ENCODE measurements around the gene GLI3.
"Not testable (repeated sequence)": the region's sequence is repeated elsewhere in the genome, so short reads cannot be mapped to it uniquely, and the experiment has no call there.

The GLI3 gene

GRCh38 chr7:42211938-42212337, 25.1 kb downstream of the GLI3 start:
- no peaks in the 10 kb centered on the region for H3K4me1 ChIP-seq

GRCh38 chr7:42210779-42211178, 26.2 kb downstream of the GLI3 start:
- no peak for TF ChIP-seq Cebpa-rat (IDR thresholded peaks at IDR 0.05)
- H3K9ac ChIP-seq: no peak overlapping the region
- no peaks in the 10 kb centered on the region for H3K4me1 ChIP-seq

More at GRCh38 chr7:42211938-42212337, 25.1 kb downstream of the GLI3 start:
- H3K27ac ChIP-seq: no peak overlapping the region
- H3K9ac ChIP-seq: no peak overlapping the region
- no peak overlapping the region for H3K4me2 ChIP-seq
- H3K27me3 ChIP-seq: no peaks in the 10 kb centered on the region
- no peak overlapping the region for H3K4me3 ChIP-seq
- TF ChIP-seq Cebpa-rat (IDR thresholded peaks at IDR 0.05): no peak
- H3K9me3 ChIP-seq (replicated peaks in 1 of 11): no peaks in the 10 kb centered on the region
- H3K36me3 ChIP-seq: peaks cover 0 to 19% (median 8%) of the 10 kb centered on the region in 11 experiments; a peak in 8 of 22 replicates
- no peaks in the 10 kb centered on the region for H4K20me1 ChIP-seq

GRCh38 chr7:42210333-42210732, 26.7 kb downstream of the GLI3 start:
- H3K4me3 ChIP-seq: no peak overlapping the region
- no peaks in the 10 kb centered on the region for H3K27me3 ChIP-seq
- TF ChIP-seq Cebpa-rat (IDR thresholded peaks at IDR 0.05): no peak
- H3K27ac ChIP-seq: no peak overlapping the region; a peak in 1 of 22 replicates
- H3K4me2 ChIP-seq: no peak overlapping the region
- H3K4me1 ChIP-seq: no peaks in the 10 kb centered on the region
- H3K36me3 ChIP-seq: peaks cover 0 to 18% (median 6%) of the 10 kb centered on the region in 11 experiments; a peak in 8 of 22 replicates
- H3K9me3 ChIP-seq (replicated peaks in 1 of 11): no peaks in the 10 kb centered on the region
- no peaks in the 10 kb centered on the region for H4K20me1 ChIP-seq
- H3K9ac ChIP-seq: no peak overlapping the region

More at GRCh38 chr7:42210779-42211178, 26.2 kb downstream of the GLI3 start:
- Histone ChIP-seq H3K36me3 (peaks cover 0 to 19% (median 6%) of the 10 kb centered on the region in 11 experiments; a peak in 8 of 22 replicates), H3K4me3 (no peak overlapping the region), H4K20me1 (no peaks in the 10 kb centered on the region), H3K27me3 (no peaks in the 10 kb centered on the region), H3K9me3 (replicated peaks in 1 of 11) (no peaks in the 10 kb centered on the region), H3K4me2 (no peak overlapping the region), H3K27ac (no peak overlapping the region; a peak in 1 of 22 replicates)

- H3K4me1 ChIP-seq; H3K4me3 ChIP-seq; H3K9ac ChIP-seq; H3K27me3 ChIP-seq; H3K27ac ChIP-seq; H3K9me3 ChIP-seq (replicated peaks in 1 of 11); H3K4me2 ChIP-seq; H4K20me1 ChIP-seq: not testable (repeated sequence)
- H3K36me3 ChIP-seq: peaks cover 0 to 16% (median 6%) of the 10 kb centered on the region in 11 experiments; a peak in 9 of 22 replicates
Measured at GRCh38 chr7:42209085-42209484, 27.9 kb downstream of the GLI3 start.

DNA sequence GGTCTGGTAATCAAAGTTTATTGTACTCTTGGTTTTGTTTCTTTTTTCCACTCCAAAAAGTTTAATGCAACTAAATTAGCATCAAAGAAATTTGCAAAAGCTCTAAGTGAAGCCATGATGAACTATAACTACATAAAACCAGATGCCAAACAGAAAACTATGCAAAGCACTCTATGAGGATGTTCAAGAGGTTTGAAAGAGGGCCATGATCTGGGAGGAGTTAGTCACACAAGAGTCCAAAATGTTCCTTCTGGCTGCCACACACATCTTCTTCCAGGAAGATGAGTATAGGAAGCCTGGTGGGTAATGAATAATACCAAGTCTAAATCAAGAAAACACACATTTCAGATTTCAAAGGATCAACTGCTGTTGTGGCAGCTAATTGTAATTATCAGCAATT, 28.4 kb downstream of the GLI3 start:
- peaks cover 0 to 12% (median 6%) of the 10 kb centered on the region in 11 experiments; a peak in 11 of 22 replicates for H3K9me3 ChIP-seq (replicated peaks in 1 of 11)
- no peak overlapping the region for H3K4me3 ChIP-seq
- no peak overlapping the region for H3K9ac ChIP-seq
- no peaks in the 10 kb centered on the region for H3K27me3 ChIP-seq
- peaks cover 0 to 16% (median 6%) of the 10 kb centered on the region in 11 experiments; a peak in 9 of 22 replicates for H3K36me3 ChIP-seq
- no peaks in the 10 kb centered on the region for H4K20me1 ChIP-seq
- no peaks in the 10 kb centered on the region for H3K4me1 ChIP-seq
- no peak overlapping the region for H3K4me2 ChIP-seq
- no peak overlapping the region for H3K27ac ChIP-seq
- no peak for TF ChIP-seq Cebpa-rat (IDR thresholded peaks at IDR 0.05)

DNA sequence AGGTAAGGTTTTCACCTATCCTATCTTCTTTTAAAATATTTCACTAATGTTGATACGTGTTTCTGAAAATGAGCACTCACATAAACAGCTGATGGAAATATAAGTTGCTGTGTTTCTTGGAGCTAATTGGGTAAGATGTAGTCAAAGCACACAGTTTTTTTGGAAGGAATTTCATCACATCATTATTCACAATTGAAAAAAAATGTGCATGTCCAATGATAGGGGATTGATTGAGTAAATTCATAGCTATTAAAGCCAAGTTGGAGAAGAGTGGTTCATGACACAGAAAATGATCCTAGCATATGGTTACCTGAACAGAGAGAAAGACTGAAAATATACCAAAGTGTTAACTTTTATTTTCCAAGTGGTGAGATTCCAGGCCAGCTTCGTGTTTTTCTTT, 29.6 kb downstream of the GLI3 start:
- no peak for TF ChIP-seq Cebpa-rat (IDR thresholded peaks at IDR 0.05)
- Histone ChIP-seq H3K27ac (no peak overlapping the region), H3K4me2 (no peak overlapping the region), H3K36me3 (peaks cover 0 to 8% (median 1%) of the 10 kb centered on the region in 11 experiments; a peak in 8 of 22 replicates), H3K4me1 (no peaks in the 10 kb centered on the region), H3K4me3 (no peak overlapping the region), H4K20me1 (peaks cover 0 to 3% (median 0%) of the 10 kb centered on the region in 11 experiments; a peak in 1 of 22 replicates), H3K9ac (no peak overlapping the region), H3K9me3 (replicated peaks in 1 of 11) (peaks cover 0 to 16% (median 9%) of the 10 kb centered on the region in 11 experiments; a peak in 12 of 22 replicates), H3K27me3 (no peaks in the 10 kb centered on the region)

GRCh38 chr7:42203336-42203735, 33.7 kb downstream of the GLI3 start:
- H3K36me3 ChIP-seq: peaks cover 0 to 7% (median 0%) of the 10 kb centered on the region in 11 experiments; a peak in 3 of 22 replicates
- no peaks in the 10 kb centered on the region for H3K27me3 ChIP-seq

GRCh38 chr7:42202601-42203000, 34.4 kb downstream of the GLI3 start:
- H3K27me3 ChIP-seq: no peaks in the 10 kb centered on the region
- no peak overlapping the region for H3K9ac ChIP-seq
- H3K27ac ChIP-seq: no peak overlapping the region
- H3K4me1 ChIP-seq: peaks cover 0 to 26% (median 19%) of the 10 kb centered on the region in 10 experiments; a peak in 15 of 20 replicates
- H3K4me3 ChIP-seq: no peak overlapping the region
- peaks cover 0 to 4% (median 0%) of the 10 kb centered on the region in 11 experiments; a peak in 1 of 22 replicates for H4K20me1 ChIP-seq
- H3K9me3 ChIP-seq (replicated peaks in 1 of 11): peaks cover 0 to 16% (median 9%) of the 10 kb centered on the region in 11 experiments; a peak in 12 of 22 replicates
- TF ChIP-seq Cebpa-rat (IDR thresholded peaks at IDR 0.05): no peak
- peaks cover 0 to 7% (median under 1%) of the 10 kb centered on the region in 11 experiments; a peak in 3 of 22 replicates for H3K36me3 ChIP-seq
- no peak overlapping the region for H3K4me2 ChIP-seq

More at GRCh38 chr7:42203336-42203735, 33.7 kb downstream of the GLI3 start:
- peaks cover 0 to 4% (median 0%) of the 10 kb centered on the region in 11 experiments; a peak in 1 of 22 replicates for H4K20me1 ChIP-seq
- H3K4me1 ChIP-seq: peaks cover 0 to 18% (median 13%) of the 10 kb centered on the region in 10 experiments; a peak in 15 of 20 replicates
- H3K9ac ChIP-seq: no peak overlapping the region
- H3K4me2 ChIP-seq: no peak overlapping the region
- H3K27ac ChIP-seq: no peak overlapping the region
- TF ChIP-seq Cebpa-rat (IDR thresholded peaks at IDR 0.05): no peak
- H3K4me3 ChIP-seq: no peak overlapping the region
- H3K9me3 ChIP-seq (replicated peaks in 1 of 11): peaks cover 0 to 16% (median 9%) of the 10 kb centered on the region in 11 experiments; a peak in 12 of 22 replicates

DNA sequence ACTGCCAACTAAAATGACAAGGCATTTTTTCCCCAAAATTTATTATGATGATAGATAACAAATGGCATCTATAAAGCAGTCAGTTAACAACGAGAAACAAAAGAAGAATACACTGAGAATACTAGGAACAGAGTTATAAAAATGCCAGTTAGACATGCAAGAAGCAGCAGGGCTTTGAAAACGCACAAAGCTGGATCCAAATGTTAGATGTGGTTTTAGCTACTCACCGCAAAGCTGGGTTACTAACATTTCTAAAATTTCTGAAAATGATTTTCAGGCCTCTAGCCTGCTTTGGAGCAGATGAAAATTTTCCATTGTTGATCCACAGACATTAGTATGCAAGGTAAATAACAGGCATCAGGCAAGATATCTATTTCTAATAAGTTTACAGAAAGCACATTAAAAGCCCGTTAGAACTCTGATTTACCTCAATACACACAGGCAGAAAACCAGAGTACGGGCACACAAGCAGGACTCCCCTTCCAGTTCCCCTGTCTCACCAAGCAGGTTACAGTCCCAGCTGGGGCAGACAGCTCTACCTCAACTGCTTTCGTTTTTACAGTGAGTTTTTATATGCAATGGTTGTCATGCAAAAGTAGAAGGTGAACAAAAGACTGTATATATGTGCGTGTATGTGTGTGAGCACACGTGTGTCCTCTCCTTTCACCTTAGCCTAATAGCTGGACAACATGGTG, 37.9 kb downstream of the GLI3 start:
- peak overlapping the region in 8 of 11 experiments; percentile 1 to 59 (median 51); a peak in 14 of 22 replicates for H3K4me2 ChIP-seq

More for the DNA sequence above, 37.9 kb downstream of the GLI3 start:
- no peak overlapping the region for H3K27ac ChIP-seq
- peaks cover 0 to 4% (median 0%) of the 10 kb centered on the region in 11 experiments; a peak in 1 of 22 replicates for H4K20me1 ChIP-seq
- peak overlapping the region in 1 of 11 experiments; percentile 27; a peak in 1 of 22 replicates for H3K9ac ChIP-seq
- H3K4me3 ChIP-seq: no peak overlapping the region
- no peak for TF ChIP-seq Cebpa-rat (IDR thresholded peaks at IDR 0.05)
- no peaks in the 10 kb centered on the region for H3K27me3 ChIP-seq
- peaks cover 0 to 10% (median 8%) of the 10 kb centered on the region in 11 experiments; a peak in 11 of 22 replicates for H3K9me3 ChIP-seq (replicated peaks in 1 of 11)
- H3K4me1 ChIP-seq: peaks cover 3 to 33% (median 23%) of the 10 kb centered on the region in 10 experiments; a peak in 19 of 20 replicates
- H3K36me3 ChIP-seq: peaks cover 0 to 13% (median 5%) of the 10 kb centered on the region in 11 experiments; a peak in 3 of 22 replicates

All from BLaER1 treated with 17β-estradiol and CSF1 and Interleukin-3, amounts not matched to agents 10 nM and 100 nM (cell line).